Activated CD4-positive, alpha-beta memory T cell treated with anti-CD3 and anti-CD28 coated beads, Interleukin-2, amount 10 ng/mL, durations not matched to agents 7 days and 5 days (primary cell): ENCODE data around the gene ATRNL1. TPM values are rescaled to one million over a fixed set of nuclear protein-coding genes. Genes with fewer than 3 reads are reported as not detected.

Experiments
- CTCF ChIA-PET: fragments of 350-600 bp; sonication (Branson Sonifier 250); formaldehyde crosslinking; loops from one replicate; lab custom pipeline; 2021; ENCODE audit warnings: antibody characterized with exemption, inconsistent platforms; lab: Charles Lee
- POLR2A ChIA-PET: fragments of 350-600 bp; sonication (Branson Sonifier 250); formaldehyde crosslinking; loops from one replicate; lab custom pipeline; 2021; ENCODE audit warnings: antibody characterized with exemption; lab: Charles Lee
- DNase-seq: peaks from one replicate; pipeline ENCODE4 v3.0.0-alpha.2; 2020
- H3K27ac Mint-ChIP-seq: one replicate; pipeline ENCODE4 v1.8.0; 2021; ENCODE audit warnings: mild to moderate bottlenecking, mixed read lengths
- H3K27me3 Mint-ChIP-seq: one replicate; pipeline ENCODE4 v1.8.0; 2021; ENCODE audit warnings: mixed read lengths
- H3K36me3 Mint-ChIP-seq: one replicate; pipeline ENCODE4 v1.8.0; 2021; ENCODE audit warnings: low read depth, mixed read lengths
- H3K4me1 Mint-ChIP-seq: one replicate; pipeline ENCODE4 v1.8.0; 2021; ENCODE audit warnings: mixed read lengths
- H3K4me3 Mint-ChIP-seq: one replicate; pipeline ENCODE4 v1.8.0; 2021; ENCODE audit warnings: mild to moderate bottlenecking, mixed read lengths
- H3K9me3 Mint-ChIP-seq: one replicate; pipeline ENCODE4 v1.8.0; 2021; ENCODE audit warnings: mixed read lengths
- total RNA-seq, 2 experiments: library from RNA; stranded (reverse); gene quantifications; one replicate each; pipeline ENCODE4 v1.2.3, GENCODE V29; 2021

The ATRNL1 gene
- total RNA-seq, 2 experiments from 2014 or later, result 0.28 to 0.55 TPM

- CTCF ChIA-PET, result no interaction called here
- Mint-ChIP-seq H3K36me3 (no peaks in the 10 kb centered on the region), H3K27ac (no peak overlapping the region), H3K9me3 (peaks cover 6% of the 10 kb centered on the region), H3K27me3 (no peaks in the 10 kb centered on the region), H3K4me3 (no peak overlapping the region), H3K4me1 (no peaks in the 10 kb centered on the region)
- DNase-seq, result no peak
- POLR2A ChIA-PET, result no interaction called here
Measured at GRCh38 chr10:115909962-115910731, 817.0 kb downstream of the ATRNL1 start.

- CTCF ChIA-PET, result no interaction called here
- H3K4me3 Mint-ChIP-seq, result no peak overlapping the region
- POLR2A ChIA-PET, result no interaction called here
- H3K36me3 Mint-ChIP-seq, result no peaks in the 10 kb centered on the region
- no peaks in the 10 kb centered on the region for H3K4me1 Mint-ChIP-seq
- no peak for DNase-seq
- no peaks in the 10 kb centered on the region for H3K27me3 Mint-ChIP-seq
- peaks cover 10% of the 10 kb centered on the region for H3K9me3 Mint-ChIP-seq
- no peak overlapping the region for H3K27ac Mint-ChIP-seq
Measured at GRCh38 chr10:115914475-115914874, 821.3 kb downstream of the ATRNL1 start.

GRCh38 chr10:115915429-115915828 is 822.3 kb downstream of the ATRNL1 start:
- Mint-ChIP-seq H3K27me3 (no peaks in the 10 kb centered on the region), H3K36me3 (no peaks in the 10 kb centered on the region), H3K4me1 (no peaks in the 10 kb centered on the region), H3K27ac (no peak overlapping the region), H3K9me3 (peaks cover 10% of the 10 kb centered on the region), H3K4me3 (no peak overlapping the region)
- DNase-seq, result no peak
- POLR2A ChIA-PET, result no interaction called here
- CTCF ChIA-PET, result no interaction called here

- CTCF ChIA-PET, result interaction anchor here (0.6 kb wide), 1 partner anchor 60 kb away, joined by 5 read pairs; no protein-coding TSS in a partner anchor
Measured at GRCh38 chr10:115918812-115919211, 825.6 kb downstream of the ATRNL1 start.

GRCh38 chr10:115921795-115922194 is 828.6 kb downstream of the ATRNL1 start:
- H3K27ac Mint-ChIP-seq, result no peak overlapping the region
- CTCF ChIA-PET, result no interaction called here

More at GRCh38 chr10:115918812-115919211, 825.6 kb downstream of the ATRNL1 start:
- Mint-ChIP-seq H3K36me3 (no peaks in the 10 kb centered on the region), H3K27me3 (no peaks in the 10 kb centered on the region), H3K4me3 (no peak overlapping the region), H3K27ac (no peak overlapping the region), H3K9me3 (peaks cover 7% of the 10 kb centered on the region), H3K4me1 (no peaks in the 10 kb centered on the region)
- POLR2A ChIA-PET, result no interaction called here
- no peak for DNase-seq

GRCh38 chr10:115931309-115931708 is 838.1 kb downstream of the ATRNL1 start:
- H3K9me3 Mint-ChIP-seq, result no peaks in the 10 kb centered on the region

More at GRCh38 chr10:115921795-115922194, 828.6 kb downstream of the ATRNL1 start:
- Mint-ChIP-seq H3K4me3 (no peak overlapping the region), H3K4me1 (no peaks in the 10 kb centered on the region), H3K9me3 (peaks cover 7% of the 10 kb centered on the region), H3K36me3 (no peaks in the 10 kb centered on the region), H3K27me3 (no peaks in the 10 kb centered on the region)
- POLR2A ChIA-PET, result no interaction called here
- DNase-seq, result no peak

GRCh38 chr10:115932099-115932498 is 838.9 kb downstream of the ATRNL1 start:
- H3K27ac Mint-ChIP-seq, result no peak overlapping the region
- no peaks in the 10 kb centered on the region for H3K27me3 Mint-ChIP-seq
- no peak overlapping the region for H3K4me3 Mint-ChIP-seq
- H3K36me3 Mint-ChIP-seq, result no peaks in the 10 kb centered on the region
- DNase-seq, result no peak
- ChIA-PET POLR2A (no interaction called here), CTCF (no interaction called here)
- no peaks in the 10 kb centered on the region for H3K9me3 Mint-ChIP-seq
- H3K4me1 Mint-ChIP-seq, result no peaks in the 10 kb centered on the region

More at GRCh38 chr10:115931309-115931708, 838.1 kb downstream of the ATRNL1 start:
- no peak overlapping the region for H3K27ac Mint-ChIP-seq
- no peaks in the 10 kb centered on the region for H3K4me1 Mint-ChIP-seq
- H3K27me3 Mint-ChIP-seq, result no peaks in the 10 kb centered on the region
- ChIA-PET CTCF (no interaction called here), POLR2A (no interaction called here)
- H3K4me3 Mint-ChIP-seq, result no peak overlapping the region
- H3K36me3 Mint-ChIP-seq, result no peaks in the 10 kb centered on the region
- no peak for DNase-seq

- H3K9me3 Mint-ChIP-seq, result no peaks in the 10 kb centered on the region
- no peaks in the 10 kb centered on the region for H3K4me1 Mint-ChIP-seq
- ChIA-PET CTCF (no interaction called here), POLR2A (no interaction called here)
- H3K4me3 Mint-ChIP-seq, result no peak overlapping the region
- no peaks in the 10 kb centered on the region for H3K36me3 Mint-ChIP-seq
- no peak overlapping the region for H3K27ac Mint-ChIP-seq
- no peak for DNase-seq
- no peaks in the 10 kb centered on the region for H3K27me3 Mint-ChIP-seq
Measured at GRCh38 chr10:115933098-115933497, 839.9 kb downstream of the ATRNL1 start.

- ChIA-PET POLR2A (no interaction called here), CTCF (no interaction called here)
- no peaks in the 10 kb centered on the region for H3K36me3 Mint-ChIP-seq
- no peaks in the 10 kb centered on the region for H3K27me3 Mint-ChIP-seq
- H3K4me1 Mint-ChIP-seq, result no peaks in the 10 kb centered on the region
- no peak overlapping the region for H3K4me3 Mint-ChIP-seq
- H3K27ac Mint-ChIP-seq, result no peak overlapping the region
- H3K9me3 Mint-ChIP-seq, result no peaks in the 10 kb centered on the region
- DNase-seq, result no peak
Measured at GRCh38 chr10:115935731-115936130, 842.6 kb downstream of the ATRNL1 start.

- ChIA-PET CTCF (no interaction called here), POLR2A (no interaction called here)
- no peak overlapping the region for H3K4me3 Mint-ChIP-seq
- no peak for DNase-seq
- no peaks in the 10 kb centered on the region for H3K9me3 Mint-ChIP-seq
- H3K27ac Mint-ChIP-seq, result no peak overlapping the region
- H3K4me1 Mint-ChIP-seq, result no peaks in the 10 kb centered on the region
- no peaks in the 10 kb centered on the region for H3K36me3 Mint-ChIP-seq
- no peaks in the 10 kb centered on the region for H3K27me3 Mint-ChIP-seq
Measured at GRCh38 chr10:115936926-115937767, 844.0 kb downstream of the ATRNL1 start.

GRCh38 chr10:115937768-115938056 is 844.5 kb downstream of the ATRNL1 start:
- DNase-seq, result no peak

GRCh38 chr10:115939101-115939854 is 846.1 kb downstream of the ATRNL1 start:
- Mint-ChIP-seq H3K4me1 (no peaks in the 10 kb centered on the region), H3K27ac (no peak overlapping the region), H3K4me3 (no peak overlapping the region), H3K36me3 (no peaks in the 10 kb centered on the region), H3K9me3 (no peaks in the 10 kb centered on the region), H3K27me3 (no peaks in the 10 kb centered on the region)
- ChIA-PET POLR2A (no interaction called here), CTCF (no interaction called here)
- no peak for DNase-seq

More at GRCh38 chr10:115937768-115938056, 844.5 kb downstream of the ATRNL1 start:
- no peaks in the 10 kb centered on the region for H3K27me3 Mint-ChIP-seq
- H3K4me1 Mint-ChIP-seq, result no peaks in the 10 kb centered on the region
- no peak overlapping the region for H3K27ac Mint-ChIP-seq
- no peaks in the 10 kb centered on the region for H3K36me3 Mint-ChIP-seq
- no peak overlapping the region for H3K4me3 Mint-ChIP-seq
- ChIA-PET CTCF (no interaction called here), POLR2A (no interaction called here)
- H3K9me3 Mint-ChIP-seq, result no peaks in the 10 kb centered on the region

GRCh38 chr10:115941361-115941771 is 848.2 kb downstream of the ATRNL1 start:
- Mint-ChIP-seq H3K9me3 (no peaks in the 10 kb centered on the region), H3K4me3 (no peak overlapping the region), H3K4me1 (no peaks in the 10 kb centered on the region), H3K36me3 (no peaks in the 10 kb centered on the region), H3K27me3 (no peaks in the 10 kb centered on the region), H3K27ac (no peak overlapping the region)
- DNase-seq, result no peak
- ChIA-PET CTCF (interaction anchor here (0.5 kb wide), 1 partner anchor 32 kb away, joined by 3 read pairs; no protein-coding TSS in a partner anchor), POLR2A (no interaction called here)
